Activated CD4-positive, alpha-beta T cell treated with anti-CD3 and anti-CD28 coated beads, Interleukin-2, amount 50 U/mL, for 4 hours (primary cell): ENCODE data around the gene KRT8.
A peak's percentile ranks its signal among the peaks of the same experiment; 100 is the strongest.
"Not testable (repeated sequence)": the region's sequence is repeated elsewhere in the genome, so short reads cannot be mapped to it uniquely, and the experiment has no call there.

Experiments
- DNase-seq, 2 experiments: peaks; one replicate each; pipeline ENCODE4 v3.0.0-alpha.2; 2020

KRT8 gene

GRCh38 chr12:52900896-52901714 is 3.8 kb downstream of the KRT8 start:
- no peak for DNase-seq

DNA sequence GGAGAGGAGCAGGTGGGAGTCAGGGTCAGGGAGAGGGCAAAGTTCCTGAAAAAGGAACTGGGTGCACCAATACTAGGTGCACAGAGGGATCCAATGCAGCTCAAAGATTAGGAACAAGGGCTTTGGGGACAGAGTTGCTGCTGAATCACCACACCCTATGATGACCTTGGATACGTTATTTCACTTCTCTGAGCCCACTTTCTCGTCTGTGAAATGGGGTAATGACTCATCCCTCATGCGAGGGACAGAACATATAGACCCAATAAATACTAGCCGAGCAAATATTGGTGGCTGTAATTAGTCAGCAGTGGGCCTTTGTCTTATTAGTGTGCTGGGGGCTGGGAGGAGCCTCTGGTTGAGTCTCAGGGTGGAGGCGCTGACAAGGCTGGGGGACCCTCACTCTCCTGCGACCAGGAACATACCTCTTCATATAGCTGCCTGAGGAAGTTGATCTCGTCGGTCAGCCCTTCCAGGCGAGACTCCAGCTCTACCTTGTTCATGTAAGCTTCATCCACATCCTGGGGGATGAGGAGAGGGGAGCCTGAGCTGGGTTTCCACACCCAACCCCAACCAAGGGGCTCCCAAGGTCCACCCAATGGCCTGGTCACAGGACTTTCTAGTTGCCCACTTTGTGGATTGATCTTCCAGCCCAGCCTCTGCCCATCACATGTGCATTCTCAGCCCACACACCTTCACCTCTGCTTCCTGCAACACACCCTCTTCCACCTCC is 4.5 kb downstream of the KRT8 start:
- DNase-seq: no peak

- no peak for DNase-seq
Observed at GRCh38 chr12:52899338-52900035, 5.4 kb downstream of the KRT8 start.

- no peak for DNase-seq
Observed at GRCh38 chr12:52896190-52897100, 8.4 kb downstream of the KRT8 start.

DNA sequence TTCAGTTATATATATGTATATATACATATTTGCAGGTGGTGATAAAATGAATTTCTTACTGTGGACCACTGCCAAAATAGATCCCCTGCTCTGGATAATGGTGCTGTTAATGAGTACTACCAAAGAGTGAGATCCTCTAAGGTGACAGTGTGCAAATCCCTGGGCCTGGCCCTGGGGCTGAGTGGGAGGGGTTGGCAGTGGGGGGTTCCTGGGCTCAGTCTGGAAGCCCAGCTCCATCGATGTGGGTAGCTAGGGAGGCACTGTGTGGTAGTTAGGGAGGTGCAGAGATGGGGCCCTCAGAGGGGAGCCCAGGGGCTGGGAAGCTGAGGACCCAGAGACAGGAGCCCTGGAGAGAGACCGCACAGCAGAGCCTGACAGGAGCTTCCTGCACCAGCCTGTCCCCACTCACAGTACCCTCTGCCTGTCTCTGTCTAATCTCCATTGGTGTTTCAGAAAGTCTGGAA is 9.1 kb downstream of the KRT8 start:
- no peak for DNase-seq

- no peak for DNase-seq
Observed at GRCh38 chr12:52892974-52893373, 11.9 kb downstream of the KRT8 start.

DNA sequence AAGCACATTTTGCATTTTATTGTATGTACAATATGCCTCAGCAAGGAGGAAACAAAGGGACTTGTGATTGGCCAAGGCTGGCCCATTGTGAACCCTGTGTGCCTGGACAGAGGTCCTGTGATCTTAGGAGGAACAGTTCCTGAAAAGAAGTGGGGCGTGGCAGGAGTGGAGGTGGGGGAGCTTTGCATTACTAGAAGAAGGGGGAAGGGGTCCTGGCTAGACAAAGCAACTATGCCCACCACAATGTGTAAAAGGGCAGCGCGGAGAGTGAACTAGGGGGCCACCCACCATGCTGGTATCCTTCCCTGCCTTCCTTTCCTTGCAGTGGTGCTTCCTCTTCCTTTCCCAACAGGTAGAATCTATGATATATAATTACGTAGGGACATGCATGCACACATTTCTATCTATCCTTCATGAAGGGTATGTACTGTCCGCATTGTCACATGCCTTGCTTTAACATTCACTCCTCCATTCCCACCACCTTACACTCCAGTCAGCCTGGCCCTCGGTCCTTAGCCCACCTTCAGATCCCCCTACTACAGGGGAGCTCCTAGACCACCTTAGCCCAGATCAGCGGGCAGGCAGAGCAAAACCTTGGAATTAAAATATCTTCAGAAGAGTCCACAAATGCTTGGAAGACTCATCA is 12.5 kb downstream of the KRT8 start:
- DNase-seq: no peak

DNA sequence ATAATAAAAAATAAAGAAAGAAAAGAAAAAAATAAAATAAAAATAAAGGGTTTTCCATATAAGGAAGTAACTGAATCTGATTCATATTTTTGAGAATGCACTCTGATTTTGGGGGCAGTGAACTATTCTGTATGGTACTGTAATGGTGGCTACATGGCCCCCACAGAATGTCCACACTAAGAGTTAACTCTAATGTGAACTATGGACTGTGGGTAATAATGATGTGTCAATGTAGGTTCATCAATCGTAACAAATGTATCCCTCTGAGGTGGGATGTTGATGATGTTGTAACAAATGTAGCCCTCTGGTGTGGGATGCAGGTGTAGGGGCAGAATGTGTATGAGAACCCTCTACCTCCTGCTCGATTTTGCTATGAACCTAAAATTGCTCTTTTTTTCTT is 13.8 kb downstream of the KRT8 start:
- DNase-seq: no peak

GRCh38 chr12:52890417-52890816 is 14.5 kb downstream of the KRT8 start:
- no peak for DNase-seq

- DNase-seq: peak; percentile 77 to 78
Observed at GRCh38 chr12:52884526-52885293, 20.2 kb downstream of the KRT8 start.

- DNase-seq: not testable (repeated sequence)
Observed at GRCh38 chr12:52880499-52880898, 24.4 kb downstream of the KRT8 start.

- peak; percentile 56 to 57 for DNase-seq
Observed at GRCh38 chr12:52879394-52880351, 25.2 kb downstream of the KRT8 start.

GRCh38 chr12:52878507-52879393 is 26.1 kb downstream of the KRT8 start:
- DNase-seq: no peak

GRCh38 chr12:52877242-52877641 is 27.6 kb downstream of the KRT8 start:
- no peak for DNase-seq

- no peak for DNase-seq
Observed at GRCh38 chr12:52876372-52876771, 28.5 kb downstream of the KRT8 start.

DNA sequence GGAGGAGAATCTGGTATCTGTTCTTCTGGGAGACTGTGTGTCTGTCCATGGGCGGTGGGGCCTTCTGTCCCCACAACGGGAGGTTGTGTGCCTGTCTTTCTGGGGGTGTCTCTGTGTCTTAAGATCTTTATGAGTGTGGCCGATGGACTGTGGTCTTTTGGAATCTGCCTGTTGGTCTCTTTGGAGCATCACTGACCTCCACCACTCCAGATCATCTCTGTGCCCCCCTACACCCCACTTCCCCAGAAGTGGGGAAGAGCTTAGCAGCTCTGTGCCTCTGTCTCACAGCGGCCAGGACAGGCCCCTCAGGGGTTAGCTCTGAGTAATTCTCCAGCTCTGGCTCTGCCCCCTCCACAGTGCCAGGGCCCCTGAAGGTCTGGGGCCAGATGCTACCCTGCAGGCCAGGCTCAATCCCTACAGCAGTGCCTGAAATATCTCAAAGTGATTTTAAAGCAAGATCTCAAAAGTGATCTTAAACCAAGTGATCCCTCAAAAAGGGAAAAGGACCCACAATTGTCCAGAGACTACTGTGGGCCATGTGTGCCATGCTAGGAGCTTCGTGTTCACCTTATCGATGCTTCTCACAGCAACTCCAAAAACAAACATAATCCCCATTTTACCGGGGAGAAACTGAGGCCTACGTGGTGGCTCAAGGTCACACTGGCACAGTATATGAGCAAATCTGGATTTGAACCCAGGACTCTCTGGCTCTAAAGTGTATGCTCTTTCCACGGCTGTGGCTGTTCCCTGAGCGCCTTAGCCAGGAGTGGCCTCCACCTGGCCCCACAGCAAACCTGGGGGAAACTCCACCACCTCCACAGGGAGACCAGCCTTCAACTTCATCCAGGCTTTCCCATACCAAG is 30.1 kb downstream of the KRT8 start:
- no peak for DNase-seq

GRCh38 chr12:52873832-52874572 is 30.9 kb downstream of the KRT8 start:
- DNase-seq: peak; percentile 31 to 38
